Thyroid gland (tissue), 4 donors: ENCODE results near the gene ANO2. TPM values are rescaled to one million over a fixed set of nuclear protein-coding genes. Genes with fewer than 3 reads are reported as not detected.
A peak's percentile ranks its signal among the peaks of the same experiment; 100 is the strongest.

Source experiments
- DNase-seq, 2 donors: peaks; one replicate each; pipeline ENCODE4 v3.0.0-alpha.2; 2019
- H3K27ac ChIP-seq, 3 donors: fragments of 200-600 bp; sonication (generic); 1 replicate in 2 of 3; 2 replicates in 1 of 3; pipeline ENCODE4 v1.5.1; 2016 to 2019; ENCODE audit warnings: mild to moderate bottlenecking in 1 of 3, moderate library complexity in 1 of 3
- H3K27me3 ChIP-seq: fragments of 200-600 bp; sonication (generic); one replicate; pipeline ENCODE4 v1.5.1; 2019
- H3K36me3 ChIP-seq, 2 donors: fragments of 200-600 bp; sonication (generic); one replicate each; pipeline ENCODE4 v1.5.1; 2016 to 2019
- H3K4me1 ChIP-seq, 2 donors: fragments of 200-600 bp; sonication (generic); one replicate each; pipeline ENCODE4 v1.5.1; 2017 to 2019
- H3K4me3 ChIP-seq, 3 donors: fragments of 200-600 bp; sonication (generic); replicated peaks in 1 of 3; 1 replicate in 2 of 3; 2 replicates in 1 of 3; pipeline ENCODE4 v1.5.1; 2016; ENCODE audit warnings: mild to moderate bottlenecking in 1 of 3
- H3K9me3 ChIP-seq: fragments of 200-600 bp; sonication (generic); one replicate; pipeline ENCODE4 v1.5.1; 2017
- POLR2A ChIP-seq, 2 donors: fragments of 450-650 bp; IDR thresholded peaks; one replicate each; pipeline ENCODE4 v1.6.1; 2017; ENCODE audit warnings: antibody characterized with exemption in 2 of 2, mild to moderate bottlenecking in 2 of 2, moderate library complexity in 1 of 2
- WGBS, 2 donors: methylation state at CpG; one replicate each; pipeline ENCODE4 v1.1.5; 2017; 5-methylcytosine and 5-hydroxymethylcytosine counted together
- intact Hi-C: fragments of 100-400 bp; cut with DNase I; formaldehyde crosslinking; loops from one replicate; pipeline ENCODE4 v1.15.1; 2023
- total RNA-seq, 4 donors: library from RNA; depleted of rRNA; stranded (reverse); fragments of >200 nt; gene quantifications; one replicate each; pipeline ENCODE4 v1.2.3, GENCODE V29; 2016
- TF ChIP-seq, protein P1 (sequence below), 6 experiments: fragments of 200-600 bp in 3 of 6; fragments of 450-650 bp in 3 of 6; sonication (generic) in 3 of 6; IDR thresholded peaks; one replicate each; pipeline ENCODE4 v1.5.1; 2016 to 2019; ENCODE audit warnings: antibody characterized with exemption in 6 of 6, mild to moderate bottlenecking in 2 of 6, inconsistent platforms in 1 of 6, moderate library complexity in 1 of 6

Gene ANO2
- total RNA-seq, 4 donors from 2014 or later, result 0.78 to 7.0 (median 2.2) TPM

DNA sequence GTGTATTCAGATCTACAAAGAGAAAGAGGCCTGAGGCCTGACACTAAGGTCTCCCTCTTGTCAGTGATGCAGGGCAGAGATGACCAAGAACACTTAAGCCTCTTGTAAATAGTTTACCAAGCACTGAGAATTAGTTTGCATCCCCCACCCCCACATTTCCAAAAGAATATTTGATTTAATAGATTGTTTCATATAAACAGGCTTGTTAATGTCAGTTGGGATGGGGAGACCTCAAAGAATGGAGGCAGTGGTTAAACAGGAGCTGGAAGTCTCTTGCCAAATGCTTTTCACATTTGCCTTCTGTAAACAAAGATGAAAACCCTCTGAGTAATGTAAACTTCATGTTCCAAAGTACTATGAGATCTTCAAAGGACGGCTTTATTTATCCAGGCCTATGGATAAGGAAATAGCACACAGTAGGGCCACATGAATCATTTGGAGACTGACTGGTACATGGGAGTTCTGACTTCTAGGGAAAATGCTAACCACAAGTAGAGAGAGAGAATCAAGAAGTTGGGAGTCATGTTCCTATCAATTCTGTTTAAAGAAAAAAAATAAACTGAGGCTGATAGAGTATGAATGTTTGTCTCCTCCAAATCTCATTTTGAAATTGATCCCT, 234.7 kb downstream of the ANO2 start:
- Histone ChIP-seq H3K9me3 (no peaks in the 10 kb centered on the region), H3K4me1 (no peaks in the 10 kb centered on the region), H3K36me3 (no peaks in the 10 kb centered on the region), H3K27me3 (no peaks in the 10 kb centered on the region), H3K27ac (no peak overlapping the region), H3K4me3 (no peak overlapping the region)
- no peak for TF ChIP-seq POLR2A (IDR thresholded peaks at IDR 0.05)
- TF ChIP-seq, protein P1, sequence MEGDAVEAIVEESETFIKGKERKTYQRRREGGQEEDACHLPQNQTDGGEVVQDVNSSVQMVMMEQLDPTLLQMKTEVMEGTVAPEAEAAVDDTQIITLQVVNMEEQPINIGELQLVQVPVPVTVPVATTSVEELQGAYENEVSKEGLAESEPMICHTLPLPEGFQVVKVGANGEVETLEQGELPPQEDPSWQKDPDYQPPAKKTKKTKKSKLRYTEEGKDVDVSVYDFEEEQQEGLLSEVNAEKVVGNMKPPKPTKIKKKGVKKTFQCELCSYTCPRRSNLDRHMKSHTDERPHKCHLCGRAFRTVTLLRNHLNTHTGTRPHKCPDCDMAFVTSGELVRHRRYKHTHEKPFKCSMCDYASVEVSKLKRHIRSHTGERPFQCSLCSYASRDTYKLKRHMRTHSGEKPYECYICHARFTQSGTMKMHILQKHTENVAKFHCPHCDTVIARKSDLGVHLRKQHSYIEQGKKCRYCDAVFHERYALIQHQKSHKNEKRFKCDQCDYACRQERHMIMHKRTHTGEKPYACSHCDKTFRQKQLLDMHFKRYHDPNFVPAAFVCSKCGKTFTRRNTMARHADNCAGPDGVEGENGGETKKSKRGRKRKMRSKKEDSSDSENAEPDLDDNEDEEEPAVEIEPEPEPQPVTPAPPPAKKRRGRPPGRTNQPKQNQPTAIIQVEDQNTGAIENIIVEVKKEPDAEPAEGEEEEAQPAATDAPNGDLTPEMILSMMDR (IDR thresholded peaks at IDR 0.05), result no peak
- 97% methylated on average over 1 of the region's 1 CpG for WGBS, 2 donors
- intact Hi-C loops, result no loop called here
- DNase-seq, result no peak

GRCh38 chr12:5708371-5708770, 236.7 kb downstream of the ANO2 start:
- H3K27ac ChIP-seq, result no peak overlapping the region
- H3K4me1 ChIP-seq, result no peaks in the 10 kb centered on the region
- no peak for DNase-seq
- intact Hi-C loops, result no loop called here
- no peaks in the 10 kb centered on the region for H3K36me3 ChIP-seq
- no peaks in the 10 kb centered on the region for H3K27me3 ChIP-seq
- no peaks in the 10 kb centered on the region for H3K9me3 ChIP-seq
- TF ChIP-seq POLR2A (IDR thresholded peaks at IDR 0.05), result no peak
- TF ChIP-seq, protein P1 (IDR thresholded peaks at IDR 0.05), result no peak
- no peak overlapping the region for H3K4me3 ChIP-seq

GRCh38 chr12:5706247-5706646, 238.8 kb downstream of the ANO2 start:
- Histone ChIP-seq H3K4me1 (no peaks in the 10 kb centered on the region), H3K27ac (no peak overlapping the region), H3K4me3 (no peak overlapping the region), H3K36me3 (no peaks in the 10 kb centered on the region), H3K9me3 (no peaks in the 10 kb centered on the region), H3K27me3 (no peaks in the 10 kb centered on the region)
- WGBS, 2 donors, result 93 to 97% methylated on average over 4 of the region's 4 CpGs
- DNase-seq, result no peak
- intact Hi-C loops, result no loop called here
- TF ChIP-seq, protein P1 (IDR thresholded peaks at IDR 0.05), result no peak
- no peak for TF ChIP-seq POLR2A (IDR thresholded peaks at IDR 0.05)

- H3K9me3 ChIP-seq, result no peaks in the 10 kb centered on the region
- 85 to 91% methylated on average over 9 of the region's 9 CpGs for WGBS, 2 donors
- H3K27me3 ChIP-seq, result no peaks in the 10 kb centered on the region
- H3K4me3 ChIP-seq, result no peak overlapping the region
- DNase-seq, result no peak
- no peaks in the 10 kb centered on the region for H3K4me1 ChIP-seq
- TF ChIP-seq, protein P1 (IDR thresholded peaks at IDR 0.05), result no peak
- no peak for TF ChIP-seq POLR2A (IDR thresholded peaks at IDR 0.05)
- no peak overlapping the region for H3K27ac ChIP-seq
- intact Hi-C loops, result no loop called here
- H3K36me3 ChIP-seq, result no peaks in the 10 kb centered on the region
Measured at GRCh38 chr12:5705791-5706190, 239.3 kb downstream of the ANO2 start.

DNA sequence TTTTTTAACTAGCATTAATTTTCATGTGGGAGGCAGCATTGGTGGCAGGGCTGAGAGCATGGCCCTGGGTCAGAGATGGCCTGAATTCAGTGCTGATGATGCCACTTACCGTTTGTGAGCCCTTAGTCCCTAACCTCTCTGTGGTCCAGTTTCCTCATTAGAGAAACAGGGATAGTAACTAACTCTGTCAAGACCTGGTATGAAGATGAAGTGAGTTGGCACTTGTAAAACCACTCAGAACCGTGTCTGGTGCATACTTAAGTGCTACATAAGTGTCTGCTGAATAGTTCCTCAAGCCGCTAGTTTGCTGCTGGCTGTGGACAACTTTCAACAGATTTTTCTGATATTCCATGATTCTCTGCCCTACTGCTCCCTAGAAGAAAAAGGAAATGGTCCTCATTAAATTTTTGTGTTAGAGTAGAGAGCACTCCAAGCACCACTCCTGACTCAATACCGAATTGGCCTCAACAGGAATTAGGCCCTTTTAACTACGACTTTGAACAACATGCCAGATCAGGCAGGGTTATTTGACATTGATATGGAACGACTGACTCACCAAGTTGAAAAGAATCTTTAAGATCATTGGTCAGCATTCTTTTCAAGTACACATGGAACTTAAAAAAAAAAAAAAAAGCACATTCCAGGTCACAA, 250.2 kb downstream of the ANO2 start:
- H3K4me3 ChIP-seq, result no peak overlapping the region
- H3K27ac ChIP-seq, result no peak overlapping the region
- H3K27me3 ChIP-seq, result no peaks in the 10 kb centered on the region
- H3K9me3 ChIP-seq, result no peaks in the 10 kb centered on the region
- H3K36me3 ChIP-seq, result no peaks in the 10 kb centered on the region
- no peak for TF ChIP-seq POLR2A (IDR thresholded peaks at IDR 0.05)
- TF ChIP-seq, protein P1 (IDR thresholded peaks at IDR 0.05), result no peak
- WGBS, 2 donors, result 23 to 29% methylated on average over 6 of the region's 6 CpGs
- DNase-seq, result peak in 1 of 2 donors; percentile 5
- peaks cover 0 to 3% of the 10 kb centered on the region in 2 donors for H3K4me1 ChIP-seq
- intact Hi-C loops, result no loop called here
